Measurements from ENCODE around the gene NUTM2F. TPM values are rescaled to one million over a fixed set of nuclear protein-coding genes. Genes with fewer than 3 reads are reported as not detected.
"Not testable (repeated sequence)": the region's sequence is repeated elsewhere in the genome, so short reads cannot be mapped to it uniquely, and the experiment has no call there.

NUTM2F gene
- total and polyA plus RNA-seq, 4 donors = not detected

DNA sequence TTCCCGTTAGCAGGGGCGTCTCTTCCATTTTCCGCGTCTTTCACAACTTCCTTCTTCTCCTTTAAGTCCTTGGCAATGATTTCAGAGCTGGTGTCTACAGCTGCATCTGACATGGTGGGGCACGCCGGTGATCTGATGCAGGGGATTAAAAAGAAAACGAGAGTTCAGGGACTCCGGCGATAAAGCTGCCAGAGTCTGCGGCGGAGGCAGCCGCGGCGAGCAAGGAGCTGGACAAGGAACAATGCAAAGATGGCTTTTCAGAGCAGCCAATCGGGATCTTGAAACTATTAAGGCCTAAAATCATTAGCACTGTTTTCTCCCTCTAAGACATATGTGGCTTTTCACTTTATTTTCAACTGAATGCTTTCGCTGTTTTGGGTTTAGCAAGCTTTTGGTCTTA, 19.0 kb upstream of the NUTM2F start:
- H3K36me3 ChIP-seq (ENCODE audit: control insufficient read depth, insufficient read depth, low read length); H3K4me1 ChIP-seq (ENCODE audit: control insufficient read depth, insufficient read depth, low read length); H3K9me3 ChIP-seq (ENCODE audit: control insufficient read depth, insufficient read depth, low read length); H3K27ac ChIP-seq (ENCODE audit: low read depth, low read length); H3K27me3 ChIP-seq (ENCODE audit: control insufficient read depth, insufficient read depth, low read length); H3K4me3 ChIP-seq (ENCODE audit: low read depth, low read length); DNase-seq (ENCODE audit: low read depth in 4 of 6, low spot score in 6 of 6): not testable (repeated sequence)
- no CpG with 5 or more reads among the region's 16 CpGs for WGBS (ENCODE audit: insufficient coverage)

DNA sequence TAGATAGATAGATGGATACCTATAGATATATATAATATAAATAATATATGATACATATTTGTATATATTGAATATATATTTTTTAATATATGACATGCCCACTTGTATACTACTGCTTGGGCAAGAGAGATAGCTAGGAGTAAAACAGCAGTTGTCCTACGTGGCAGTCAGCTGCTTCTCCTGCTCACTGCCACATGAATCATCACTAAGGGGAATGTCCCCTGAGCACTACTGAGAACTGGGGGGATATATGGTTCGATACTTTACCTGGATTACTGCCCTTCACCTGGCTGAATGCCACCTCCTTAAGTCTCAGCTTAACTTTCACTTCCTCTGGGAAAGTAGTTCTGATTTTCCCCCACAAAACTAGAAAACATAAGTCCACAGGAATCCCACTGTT, 13.3 kb upstream of the NUTM2F start:
- not testable (repeated sequence) for H3K27me3 ChIP-seq (ENCODE audit: control insufficient read depth, insufficient read depth, low read length)

DNA sequence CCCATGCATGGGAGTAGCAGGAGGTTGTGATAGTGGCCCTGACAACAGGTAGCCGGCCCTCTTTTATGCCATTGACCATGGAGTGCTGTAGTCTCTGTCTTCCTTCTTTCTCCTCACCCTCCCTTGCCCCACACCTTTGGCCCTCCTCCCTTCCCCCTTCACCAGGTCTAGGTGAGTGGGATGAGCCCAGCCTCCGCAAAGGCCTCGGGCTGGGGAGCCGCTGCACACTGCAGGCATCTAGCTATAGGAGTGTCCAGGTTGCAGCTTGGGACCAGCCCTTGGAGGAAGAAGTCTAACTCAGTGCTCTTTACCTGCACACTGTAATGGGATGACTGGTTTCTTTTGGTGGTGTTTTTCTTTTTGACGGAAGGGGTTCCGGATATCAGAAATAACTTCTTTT, 12.3 kb upstream of the NUTM2F start:
- not testable (repeated sequence) for H3K27me3 ChIP-seq (ENCODE audit: control insufficient read depth, insufficient read depth, low read length); H3K4me3 ChIP-seq (ENCODE audit: low read depth, low read length); H3K9me3 ChIP-seq (ENCODE audit: control insufficient read depth, insufficient read depth, low read length); DNase-seq (ENCODE audit: low read depth in 4 of 6, low spot score in 6 of 6); H3K4me1 ChIP-seq (ENCODE audit: control insufficient read depth, insufficient read depth, low read length); H3K27ac ChIP-seq (ENCODE audit: low read depth, low read length); H3K36me3 ChIP-seq (ENCODE audit: control insufficient read depth, insufficient read depth, low read length)
- no CpG with 5 or more reads among the region's 6 CpGs for WGBS (ENCODE audit: insufficient coverage)

More for the DNA sequence above, 13.3 kb upstream of the NUTM2F start:
- not testable (repeated sequence) for DNase-seq (ENCODE audit: low read depth in 4 of 6, low spot score in 6 of 6); H3K27ac ChIP-seq (ENCODE audit: low read depth, low read length); H3K9me3 ChIP-seq (ENCODE audit: control insufficient read depth, insufficient read depth, low read length); H3K4me3 ChIP-seq (ENCODE audit: low read depth, low read length); H3K36me3 ChIP-seq (ENCODE audit: control insufficient read depth, insufficient read depth, low read length); H3K4me1 ChIP-seq (ENCODE audit: control insufficient read depth, insufficient read depth, low read length)
- WGBS (ENCODE audit: insufficient coverage) = no CpG with 5 or more reads among the region's 2 CpGs

DNA sequence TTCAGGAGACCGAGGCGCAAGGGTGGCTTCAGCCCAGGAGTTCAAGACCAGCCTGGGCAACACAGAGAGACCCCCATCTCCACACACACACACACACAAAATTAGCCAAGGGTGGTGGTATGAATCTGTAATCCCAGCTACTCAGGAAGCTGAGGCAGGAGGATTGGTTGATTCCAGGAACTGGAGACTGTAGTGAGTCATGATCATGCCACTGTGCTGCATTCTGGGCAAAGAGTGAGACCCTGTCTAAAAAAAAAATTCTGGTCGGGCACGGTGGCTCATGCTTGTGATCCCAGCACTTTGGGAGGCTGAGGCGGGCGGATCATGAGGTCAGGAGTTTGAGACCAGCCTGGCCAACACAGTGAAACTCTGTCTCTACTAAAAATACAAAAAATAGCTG, 11.2 kb upstream of the NUTM2F start:
- not testable (repeated sequence) for H3K36me3 ChIP-seq (ENCODE audit: control insufficient read depth, insufficient read depth, low read length); H3K27ac ChIP-seq (ENCODE audit: low read depth, low read length); H3K4me3 ChIP-seq (ENCODE audit: low read depth, low read length); H3K27me3 ChIP-seq (ENCODE audit: control insufficient read depth, insufficient read depth, low read length); DNase-seq (ENCODE audit: low read depth in 4 of 6, low spot score in 6 of 6); H3K4me1 ChIP-seq (ENCODE audit: control insufficient read depth, insufficient read depth, low read length); H3K9me3 ChIP-seq (ENCODE audit: control insufficient read depth, insufficient read depth, low read length)
- no CpG with 5 or more reads among the region's 6 CpGs for WGBS (ENCODE audit: insufficient coverage)

DNA sequence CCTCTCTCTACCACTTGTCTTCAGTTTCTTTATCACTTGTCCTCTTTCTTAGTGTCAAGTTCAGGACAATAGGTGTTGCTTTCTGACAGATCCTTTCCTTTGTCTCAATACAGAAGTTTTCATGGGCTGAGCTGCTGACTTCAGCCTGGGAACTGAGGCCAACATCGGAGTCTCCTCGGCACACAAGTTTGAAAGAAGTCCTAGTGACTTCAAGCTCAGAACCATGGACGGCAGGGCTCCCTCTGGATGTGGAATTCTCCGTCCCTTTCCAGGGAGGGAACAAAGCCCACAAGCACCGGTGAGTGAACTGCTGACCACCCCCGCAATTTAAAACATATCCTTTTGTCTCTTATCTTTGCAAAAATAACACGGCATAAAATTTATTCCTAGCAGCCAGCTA, 10.3 kb upstream of the NUTM2F start:
- 52% methylated on average over 3 of the region's 7 CpGs for WGBS (ENCODE audit: insufficient coverage)
- H3K9me3 ChIP-seq (ENCODE audit: control insufficient read depth, insufficient read depth, low read length); H3K27me3 ChIP-seq (ENCODE audit: control insufficient read depth, insufficient read depth, low read length); H3K4me3 ChIP-seq (ENCODE audit: low read depth, low read length); H3K27ac ChIP-seq (ENCODE audit: low read depth, low read length); H3K4me1 ChIP-seq (ENCODE audit: control insufficient read depth, insufficient read depth, low read length); H3K36me3 ChIP-seq (ENCODE audit: control insufficient read depth, insufficient read depth, low read length); DNase-seq (ENCODE audit: low read depth in 4 of 6, low spot score in 6 of 6): not testable (repeated sequence)

DNA sequence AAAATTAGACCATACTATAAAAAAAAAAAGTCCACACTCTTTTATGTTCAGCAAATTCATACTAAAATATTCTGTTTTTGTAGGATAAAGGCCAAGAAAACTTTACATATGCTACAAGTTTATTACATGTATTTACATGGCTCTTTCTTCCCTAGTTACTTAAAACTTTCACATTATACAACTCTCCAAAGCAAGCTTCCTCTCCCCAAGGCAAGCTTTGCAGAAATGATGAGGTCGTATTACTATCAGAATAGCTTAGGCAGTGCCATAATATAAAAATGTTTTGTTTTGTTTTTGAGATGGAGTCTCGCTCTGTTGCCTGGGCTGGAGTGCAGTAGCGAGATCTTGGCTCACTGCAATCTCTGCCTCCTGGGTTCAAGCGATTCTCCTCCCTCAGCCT, 8.0 kb upstream of the NUTM2F start:
- H3K9me3 ChIP-seq (ENCODE audit: control insufficient read depth, insufficient read depth, low read length); H3K27me3 ChIP-seq (ENCODE audit: control insufficient read depth, insufficient read depth, low read length); H3K4me3 ChIP-seq (ENCODE audit: low read depth, low read length); H3K4me1 ChIP-seq (ENCODE audit: control insufficient read depth, insufficient read depth, low read length); H3K36me3 ChIP-seq (ENCODE audit: control insufficient read depth, insufficient read depth, low read length); H3K27ac ChIP-seq (ENCODE audit: low read depth, low read length); DNase-seq (ENCODE audit: low read depth in 4 of 6, low spot score in 6 of 6): not testable (repeated sequence)
- WGBS (ENCODE audit: insufficient coverage) = no CpG with 5 or more reads among the region's 4 CpGs

DNA sequence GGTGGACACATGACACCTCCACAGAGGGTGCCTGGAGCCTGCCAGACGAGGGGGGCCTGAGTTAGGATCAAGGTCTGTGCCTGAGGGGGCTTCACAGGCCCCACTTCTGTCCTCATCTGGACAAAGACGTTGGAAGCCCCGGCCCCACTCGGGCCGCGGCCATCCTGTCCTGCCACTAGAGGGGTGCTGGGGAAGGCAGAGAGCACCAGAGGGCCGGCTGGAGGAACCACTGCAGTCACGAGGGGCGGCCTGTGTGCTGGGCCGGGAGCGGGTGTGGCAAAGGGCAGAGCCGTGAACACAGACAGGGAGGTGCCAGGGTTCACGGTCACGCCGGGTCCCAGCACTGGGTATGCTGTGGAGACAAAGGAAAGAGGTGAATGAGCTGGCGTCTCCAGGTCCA, 2.9 kb downstream of the NUTM2F start:
- not testable (repeated sequence) for H3K36me3 ChIP-seq (ENCODE audit: control insufficient read depth, insufficient read depth, low read length); H3K4me3 ChIP-seq (ENCODE audit: low read depth, low read length); H3K9me3 ChIP-seq (ENCODE audit: control insufficient read depth, insufficient read depth, low read length); H3K4me1 ChIP-seq (ENCODE audit: control insufficient read depth, insufficient read depth, low read length); H3K27ac ChIP-seq (ENCODE audit: low read depth, low read length); DNase-seq (ENCODE audit: low read depth in 4 of 6, low spot score in 6 of 6); H3K27me3 ChIP-seq (ENCODE audit: control insufficient read depth, insufficient read depth, low read length)
- 75% methylated on average over 14 of the region's 16 CpGs for WGBS (ENCODE audit: insufficient coverage)

DNA sequence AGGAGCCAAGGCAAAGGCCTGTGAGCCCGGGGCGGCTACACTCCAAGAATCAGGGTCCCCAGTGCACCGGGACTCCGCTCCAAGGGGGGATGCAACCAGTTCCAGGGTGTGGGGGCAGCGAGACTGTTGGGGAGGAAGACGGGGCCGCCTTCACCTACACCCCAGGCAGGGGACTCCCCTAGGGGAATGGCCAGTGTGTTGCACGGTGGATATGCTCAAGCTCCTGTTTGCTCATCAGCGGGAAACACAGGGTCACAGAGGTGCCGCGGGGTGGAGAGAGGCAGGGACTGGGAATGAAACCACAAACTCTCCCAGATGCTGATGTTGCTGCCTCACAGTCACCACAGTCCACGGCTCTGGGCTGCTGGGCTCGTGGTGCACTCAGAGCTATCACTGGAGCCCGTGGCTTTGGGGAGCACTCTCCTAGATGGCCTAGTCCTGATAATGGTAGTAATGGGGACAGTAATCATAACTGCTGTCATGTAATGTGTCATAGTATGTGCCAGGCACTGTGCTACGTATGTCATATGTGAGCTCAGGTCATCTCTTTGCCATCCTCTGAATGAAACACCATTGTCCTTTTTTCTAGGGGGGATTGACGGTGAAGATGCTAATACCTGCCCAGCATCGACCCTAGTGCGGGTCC, 5.2 kb downstream of the NUTM2F start:
- DNase-seq (ENCODE audit: low read depth in 4 of 6, low spot score in 6 of 6); H3K4me3 ChIP-seq (ENCODE audit: low read depth, low read length); H3K27ac ChIP-seq (ENCODE audit: low read depth, low read length); H3K36me3 ChIP-seq (ENCODE audit: control insufficient read depth, insufficient read depth, low read length); H3K4me1 ChIP-seq (ENCODE audit: control insufficient read depth, insufficient read depth, low read length); H3K9me3 ChIP-seq (ENCODE audit: control insufficient read depth, insufficient read depth, low read length); H3K27me3 ChIP-seq (ENCODE audit: control insufficient read depth, insufficient read depth, low read length): not testable (repeated sequence)
- 100% methylated on average over 3 of the region's 18 CpGs for WGBS (ENCODE audit: insufficient coverage)

DNA sequence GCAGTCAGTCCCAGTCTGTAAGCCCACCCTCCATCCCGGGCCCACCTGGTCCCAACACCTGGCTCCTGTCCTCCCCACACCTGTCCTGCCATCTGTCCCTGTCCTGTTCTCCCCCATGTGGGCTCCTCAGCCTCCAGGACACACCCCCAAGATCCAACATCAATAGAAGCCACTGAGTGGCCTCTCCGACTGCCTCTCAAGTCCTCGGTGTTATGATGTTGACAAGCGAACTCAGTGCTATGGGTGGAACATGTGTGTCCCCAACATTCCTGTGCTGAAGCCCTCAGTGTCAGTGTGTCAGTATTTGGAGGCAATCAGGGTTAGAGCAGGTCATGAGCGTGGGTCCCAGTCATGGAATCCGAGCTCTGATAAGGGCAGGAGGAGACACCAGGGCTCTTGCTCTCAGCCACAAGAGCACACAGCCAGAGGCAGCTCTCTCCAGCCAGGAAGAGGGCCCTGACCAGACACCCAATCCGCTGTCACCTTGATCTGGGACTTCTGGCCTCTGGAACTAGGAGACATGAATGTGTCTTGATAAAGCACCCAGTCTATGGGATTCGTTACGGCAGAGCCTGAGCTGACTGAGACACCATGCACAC, 6.0 kb downstream of the NUTM2F start:
- not testable (repeated sequence) for H3K36me3 ChIP-seq (ENCODE audit: control insufficient read depth, insufficient read depth, low read length); H3K9me3 ChIP-seq (ENCODE audit: control insufficient read depth, insufficient read depth, low read length); H3K4me1 ChIP-seq (ENCODE audit: control insufficient read depth, insufficient read depth, low read length); H3K4me3 ChIP-seq (ENCODE audit: low read depth, low read length); H3K27me3 ChIP-seq (ENCODE audit: control insufficient read depth, insufficient read depth, low read length); H3K27ac ChIP-seq (ENCODE audit: low read depth, low read length); DNase-seq (ENCODE audit: low read depth in 4 of 6, low spot score in 6 of 6)
- WGBS (ENCODE audit: insufficient coverage) = no CpG with 5 or more reads among the region's 9 CpGs

DNA sequence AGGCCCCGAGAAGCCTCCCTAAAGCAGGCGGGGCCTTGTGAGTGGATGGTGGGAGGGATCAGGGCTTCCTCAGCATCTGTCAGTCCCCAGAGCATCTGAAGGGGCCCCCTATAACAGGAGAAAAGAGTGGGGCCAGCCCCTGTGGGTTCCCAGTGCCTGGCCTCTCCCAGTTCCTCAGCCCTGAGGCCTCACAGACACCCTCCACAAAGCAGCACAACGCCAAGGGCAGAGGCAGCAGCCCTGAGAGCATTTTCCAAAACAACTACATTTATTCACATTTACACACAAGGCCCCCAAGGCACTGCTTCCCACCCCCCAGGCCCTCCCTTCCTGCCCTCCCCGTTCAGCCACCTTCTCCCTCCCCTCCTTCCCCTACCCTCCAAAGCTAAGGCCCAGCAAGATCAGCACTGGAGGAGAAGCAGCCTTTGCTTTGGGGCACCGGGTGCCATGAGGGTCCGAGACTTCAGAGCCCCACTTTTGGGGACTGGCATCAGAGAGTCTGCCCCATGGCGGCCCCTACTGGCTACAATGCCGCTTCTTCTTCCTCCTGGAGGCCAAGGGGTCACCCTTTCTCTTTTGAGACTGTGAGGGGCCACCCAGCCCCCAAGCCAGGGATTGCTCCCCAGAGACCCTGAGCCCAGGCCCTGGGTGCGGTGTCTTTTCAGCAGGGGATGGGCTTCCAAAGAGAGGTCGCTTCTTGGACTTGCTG, 10.3 kb downstream of the NUTM2F start:
- no CpG with 5 or more reads among the region's 10 CpGs for WGBS (ENCODE audit: insufficient coverage)
- not testable (repeated sequence) for H3K36me3 ChIP-seq (ENCODE audit: control insufficient read depth, insufficient read depth, low read length); H3K27me3 ChIP-seq (ENCODE audit: control insufficient read depth, insufficient read depth, low read length); H3K4me1 ChIP-seq (ENCODE audit: control insufficient read depth, insufficient read depth, low read length); H3K4me3 ChIP-seq (ENCODE audit: low read depth, low read length); H3K9me3 ChIP-seq (ENCODE audit: control insufficient read depth, insufficient read depth, low read length); H3K27ac ChIP-seq (ENCODE audit: low read depth, low read length); DNase-seq (ENCODE audit: low read depth in 4 of 6, low spot score in 6 of 6)

Data from spinal cord (tissue), 10 donors.